SK-N-SH treated with all-trans-retinoic acid at 6 μM for 48 hours (cell line): ENCODE results near the gene MCTS1.
"Not testable (repeated sequence)": the region's sequence is repeated elsewhere in the genome, so short reads cannot be mapped to it uniquely, and the experiment has no call there.

Experiments used
- ATAC-seq: fragments of 200-7000 bp; cut with Tn5 transposase; 3 replicates; pipeline ENCODE4 v1.9.1; 2020; ENCODE audit warnings: mild to moderate bottlenecking, moderate library complexity
- BACH2 ChIP-seq: fragments of 250-450 bp; sonication (Bioruptor Pico); IDR thresholded peaks from 2 replicates; pipeline ENCODE4 v1.9.0; 2021; ENCODE audit warnings: mild to moderate bottlenecking, borderline replicate concordance
- CSDC2 ChIP-seq: fragments of 250-450 bp; sonication (Bioruptor Pico); IDR thresholded peaks from 2 replicates; pipeline ENCODE4 v1.5.0; 2020; ENCODE audit warnings: mild to moderate bottlenecking, moderate library complexity
- ESRRG ChIP-seq: fragments of 250-450 bp; sonication (Bioruptor Pico); IDR thresholded peaks from 2 replicates; pipeline ENCODE4 v1.6.1; 2021; ENCODE audit warnings: mild to moderate bottlenecking
- ISL1 ChIP-seq: fragments of 250-450 bp; sonication (Bioruptor Pico); IDR thresholded peaks from 2 replicates; pipeline ENCODE4 v2.1.2; 2022; ENCODE audit warnings: mild to moderate bottlenecking, moderate library complexity
- OSR1 ChIP-seq: fragments of 250-450 bp; sonication (Bioruptor Pico); IDR thresholded peaks from 2 replicates; pipeline ENCODE4 v1.8.0; 2022; ENCODE audit warnings: moderate library complexity, mild to moderate bottlenecking, inconsistent platforms
- PPARA ChIP-seq: fragments of 250-450 bp; sonication (Bioruptor Pico); IDR thresholded peaks from 2 replicates; pipeline ENCODE4 v1.5.0; 2020; ENCODE audit warnings: mild to moderate bottlenecking, borderline replicate concordance
- RARB ChIP-seq: fragments of 250-450 bp; sonication (Bioruptor Pico); IDR thresholded peaks from 2 replicates; pipeline ENCODE4 v1.8.0; 2021; ENCODE audit warnings: mild to moderate bottlenecking, moderate library complexity
- TCF4 ChIP-seq: fragments of 250-450 bp; sonication (Bioruptor Pico); IDR thresholded peaks from 2 replicates; pipeline ENCODE4 v1.8.0; 2021; ENCODE audit warnings: mild to moderate bottlenecking, moderate library complexity, borderline replicate concordance
- TOX ChIP-seq: fragments of 250-450 bp; sonication (Bioruptor Pico); IDR thresholded peaks from 2 replicates; pipeline ENCODE4 v1.8.0; 2021; ENCODE audit warnings: mild to moderate bottlenecking, moderate library complexity, borderline replicate concordance
- ZC3H10 ChIP-seq: fragments of 250-450 bp; sonication (Bioruptor Pico); IDR thresholded peaks from 2 replicates; pipeline ENCODE4 v1.5.1; 2021; ENCODE audit warnings: mild to moderate bottlenecking, moderate library complexity
- ZFP3 ChIP-seq: fragments of 250-450 bp; sonication (Bioruptor Pico); IDR thresholded peaks from 2 replicates; pipeline ENCODE4 v1.5.0; 2020; ENCODE audit warnings: mild to moderate bottlenecking, moderate library complexity
- ZFP30 ChIP-seq: fragments of 450-650 bp; formaldehyde crosslinking; IDR thresholded peaks from 2 replicates; pipeline ENCODE4 v1.5.0; 2022; ENCODE audit warnings: mild to moderate bottlenecking, moderate library complexity
- ZNF565 ChIP-seq: fragments of 450-650 bp; formaldehyde crosslinking; conservative IDR thresholded peaks from 2 replicates; pipeline ENCODE4 v1.5.0; 2020; ENCODE audit warnings: low read depth, mild to moderate bottlenecking, moderate library complexity
- ZNF70 ChIP-seq: fragments of 450-650 bp; formaldehyde crosslinking; IDR thresholded peaks from 2 replicates; pipeline ENCODE4 v1.5.0; 2020; ENCODE audit warnings: mild to moderate bottlenecking, moderate library complexity
- ZNF8 ChIP-seq: fragments of 450-650 bp; formaldehyde crosslinking; IDR thresholded peaks from 2 replicates; pipeline ENCODE4 v1.5.0; 2020; ENCODE audit warnings: mild to moderate bottlenecking, moderate library complexity
- TF ChIP-seq, protein P1 (sequence below): fragments of 250-450 bp; sonication (Bioruptor Pico); IDR thresholded peaks from 2 replicates; pipeline ENCODE4 v1.5.1; 2021; ENCODE audit warnings: mild to moderate bottlenecking, moderate library complexity
- TF ChIP-seq, protein P2 (sequence below): fragments of 250-450 bp; sonication (Bioruptor Pico); IDR thresholded peaks from 2 replicates; pipeline ENCODE4 v1.5.1; 2020; ENCODE audit warnings: low read depth, mild to moderate bottlenecking, moderate library complexity
- TF ChIP-seq, protein P3 (sequence below): fragments of 250-450 bp; sonication (Bioruptor Pico); IDR thresholded peaks from 2 replicates; pipeline ENCODE4 v1.8.0; 2020; ENCODE audit warnings: mild to moderate bottlenecking, moderate library complexity, borderline replicate concordance
- TF ChIP-seq, protein P4 (sequence below): fragments of 250-450 bp; sonication (Bioruptor Pico); IDR thresholded peaks from 2 replicates; pipeline ENCODE4 v1.8.0; 2021; ENCODE audit warnings: low read depth, mild to moderate bottlenecking, moderate library complexity, borderline replicate concordance
- TF ChIP-seq, protein P5 (sequence below): fragments of 250-450 bp; sonication (Bioruptor Pico); IDR thresholded peaks from 2 replicates; pipeline ENCODE4 v1.5.0; 2020; ENCODE audit warnings: mild to moderate bottlenecking, moderate library complexity

MCTS1 gene

DNA sequence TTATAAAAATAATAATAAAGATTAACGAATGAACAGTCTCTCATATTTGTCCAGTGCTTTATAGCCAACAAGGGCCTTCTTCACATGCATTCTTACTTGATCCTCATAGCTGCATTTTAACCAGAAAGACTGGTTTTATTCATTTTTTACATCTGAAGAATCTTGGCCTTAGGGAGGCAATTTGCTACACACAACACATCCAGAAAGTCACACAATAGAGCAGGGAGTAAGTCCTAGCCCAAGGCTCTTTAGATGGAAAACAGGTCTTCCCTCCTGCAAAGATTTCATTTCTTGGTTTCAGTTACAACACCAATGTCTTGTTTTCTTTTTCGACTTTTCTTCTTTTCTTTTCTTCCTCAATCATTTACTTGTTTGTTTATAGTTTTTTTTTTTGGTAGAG is 39.0 kb downstream of the MCTS1 start:
- ATAC-seq, result no peak
- TF ChIP-seq CSDC2 (CRISPR knock-in tag) (no peak), TOX (CRISPR knock-in tag) (no peak)
- TF ChIP-seq, protein P1, sequence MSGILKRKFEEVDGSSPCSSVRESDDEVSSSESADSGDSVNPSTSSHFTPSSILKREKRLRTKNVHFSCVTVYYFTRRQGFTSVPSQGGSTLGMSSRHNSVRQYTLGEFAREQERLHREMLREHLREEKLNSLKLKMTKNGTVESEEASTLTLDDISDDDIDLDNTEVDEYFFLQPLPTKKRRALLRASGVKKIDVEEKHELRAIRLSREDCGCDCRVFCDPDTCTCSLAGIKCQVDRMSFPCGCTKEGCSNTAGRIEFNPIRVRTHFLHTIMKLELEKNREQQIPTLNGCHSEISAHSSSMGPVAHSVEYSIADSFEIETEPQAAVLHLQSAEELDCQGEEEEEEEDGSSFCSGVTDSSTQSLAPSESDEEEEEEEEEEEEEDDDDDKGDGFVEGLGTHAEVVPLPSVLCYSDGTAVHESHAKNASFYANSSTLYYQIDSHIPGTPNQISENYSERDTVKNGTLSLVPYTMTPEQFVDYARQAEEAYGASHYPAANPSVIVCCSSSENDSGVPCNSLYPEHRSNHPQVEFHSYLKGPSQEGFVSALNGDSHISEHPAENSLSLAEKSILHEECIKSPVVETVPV (CRISPR knock-in tag), result no peak

DNA sequence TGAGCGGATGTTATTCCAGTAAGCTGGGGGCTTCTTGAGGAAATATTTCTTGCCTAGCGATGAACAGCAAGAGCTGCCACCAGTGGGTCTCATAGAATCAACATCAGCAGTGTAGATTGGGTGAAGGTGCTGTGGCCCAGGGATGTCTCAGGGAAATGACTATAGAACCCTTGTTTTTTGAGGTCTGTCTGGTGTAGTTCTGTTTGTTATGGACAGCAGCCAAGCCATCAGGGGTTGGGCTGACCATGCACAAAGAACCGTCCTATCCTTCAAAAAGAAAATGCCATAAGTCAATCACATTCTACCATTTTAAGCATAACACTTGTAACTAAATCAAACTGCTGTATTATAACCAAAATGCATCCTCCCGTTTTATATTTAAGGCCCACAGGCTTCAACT is 43.2 kb downstream of the MCTS1 start:
- ATAC-seq, result no peak
- TF ChIP-seq TCF4 (CRISPR knock-in tag), result no peak
- TF ChIP-seq ZNF70 (CRISPR knock-in tag), result no peak
- TF ChIP-seq RARB, result no peak
- no peak for TF ChIP-seq PPARA (CRISPR knock-in tag)
- TF ChIP-seq, protein P1 (CRISPR knock-in tag), result no peak
- TF ChIP-seq ZNF565 (CRISPR knock-in tag), result no peak
- TF ChIP-seq OSR1 (CRISPR knock-in tag), result no peak
- TF ChIP-seq, protein P2, sequence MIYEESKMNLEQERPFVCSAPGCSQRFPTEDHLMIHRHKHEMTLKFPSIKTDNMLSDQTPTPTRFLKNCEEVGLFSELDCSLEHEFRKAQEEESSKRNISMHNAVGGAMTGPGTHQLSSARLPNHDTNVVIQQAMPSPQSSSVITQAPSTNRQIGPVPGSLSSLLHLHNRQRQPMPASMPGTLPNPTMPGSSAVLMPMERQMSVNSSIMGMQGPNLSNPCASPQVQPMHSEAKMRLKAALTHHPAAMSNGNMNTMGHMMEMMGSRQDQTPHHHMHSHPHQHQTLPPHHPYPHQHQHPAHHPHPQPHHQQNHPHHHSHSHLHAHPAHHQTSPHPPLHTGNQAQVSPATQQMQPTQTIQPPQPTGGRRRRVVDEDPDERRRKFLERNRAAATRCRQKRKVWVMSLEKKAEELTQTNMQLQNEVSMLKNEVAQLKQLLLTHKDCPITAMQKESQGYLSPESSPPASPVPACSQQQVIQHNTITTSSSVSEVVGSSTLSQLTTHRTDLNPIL (CRISPR knock-in tag), result no peak
- no peak for TF ChIP-seq CSDC2 (CRISPR knock-in tag)
- TF ChIP-seq BACH2 (CRISPR knock-in tag), result no peak
- no peak for TF ChIP-seq ESRRG (CRISPR knock-in tag)
- no peak for TF ChIP-seq ZC3H10
- TF ChIP-seq ZFP3, result no peak
- no peak for TF ChIP-seq ZFP30 (CRISPR knock-in tag)
- TF ChIP-seq, protein P3, sequence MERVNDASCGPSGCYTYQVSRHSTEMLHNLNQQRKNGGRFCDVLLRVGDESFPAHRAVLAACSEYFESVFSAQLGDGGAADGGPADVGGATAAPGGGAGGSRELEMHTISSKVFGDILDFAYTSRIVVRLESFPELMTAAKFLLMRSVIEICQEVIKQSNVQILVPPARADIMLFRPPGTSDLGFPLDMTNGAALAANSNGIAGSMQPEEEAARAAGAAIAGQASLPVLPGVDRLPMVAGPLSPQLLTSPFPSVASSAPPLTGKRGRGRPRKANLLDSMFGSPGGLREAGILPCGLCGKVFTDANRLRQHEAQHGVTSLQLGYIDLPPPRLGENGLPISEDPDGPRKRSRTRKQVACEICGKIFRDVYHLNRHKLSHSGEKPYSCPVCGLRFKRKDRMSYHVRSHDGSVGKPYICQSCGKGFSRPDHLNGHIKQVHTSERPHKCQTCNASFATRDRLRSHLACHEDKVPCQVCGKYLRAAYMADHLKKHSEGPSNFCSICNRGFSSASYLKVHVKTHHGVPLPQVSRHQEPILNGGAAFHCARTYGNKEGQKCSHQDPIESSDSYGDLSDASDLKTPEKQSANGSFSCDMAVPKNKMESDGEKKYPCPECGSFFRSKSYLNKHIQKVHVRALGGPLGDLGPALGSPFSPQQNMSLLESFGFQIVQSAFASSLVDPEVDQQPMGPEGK (CRISPR knock-in tag), result no peak
- TF ChIP-seq ZNF8, result no peak
- TF ChIP-seq ISL1 (CRISPR knock-in tag), result no peak
- TF ChIP-seq, protein P4, sequence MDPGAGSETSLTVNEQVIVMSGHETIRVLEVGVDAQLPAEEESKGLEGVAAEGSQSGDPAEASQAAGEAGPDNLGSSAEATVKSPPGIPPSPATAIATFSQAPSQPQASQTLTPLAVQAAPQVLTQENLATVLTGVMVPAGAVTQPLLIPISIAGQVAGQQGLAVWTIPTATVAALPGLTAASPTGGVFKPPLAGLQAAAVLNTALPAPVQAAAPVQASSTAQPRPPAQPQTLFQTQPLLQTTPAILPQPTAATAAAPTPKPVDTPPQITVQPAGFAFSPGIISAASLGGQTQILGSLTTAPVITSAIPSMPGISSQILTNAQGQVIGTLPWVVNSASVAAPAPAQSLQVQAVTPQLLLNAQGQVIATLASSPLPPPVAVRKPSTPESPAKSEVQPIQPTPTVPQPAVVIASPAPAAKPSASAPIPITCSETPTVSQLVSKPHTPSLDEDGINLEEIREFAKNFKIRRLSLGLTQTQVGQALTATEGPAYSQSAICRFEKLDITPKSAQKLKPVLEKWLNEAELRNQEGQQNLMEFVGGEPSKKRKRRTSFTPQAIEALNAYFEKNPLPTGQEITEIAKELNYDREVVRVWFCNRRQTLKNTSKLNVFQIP (CRISPR knock-in tag), result no peak

DNA sequence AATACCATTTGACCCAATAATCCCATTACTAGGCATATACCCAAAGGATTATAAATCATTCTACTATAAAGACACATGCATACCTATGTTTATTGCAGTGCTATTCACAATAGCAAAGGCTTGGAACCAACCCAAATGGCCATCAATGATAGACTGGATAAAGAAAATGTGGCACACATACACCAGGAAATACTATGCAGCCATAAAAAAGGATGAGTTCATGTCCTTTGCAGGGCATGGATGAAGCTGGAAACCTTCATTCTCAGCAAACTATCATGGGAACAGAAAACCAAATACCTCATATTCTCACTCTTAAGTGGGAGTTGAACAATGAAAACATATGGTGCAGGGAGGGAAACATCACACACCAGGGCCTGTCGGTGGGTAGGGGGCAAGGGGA is 48.4 kb downstream of the MCTS1 start:
- not testable (repeated sequence) for ATAC-seq

DNA sequence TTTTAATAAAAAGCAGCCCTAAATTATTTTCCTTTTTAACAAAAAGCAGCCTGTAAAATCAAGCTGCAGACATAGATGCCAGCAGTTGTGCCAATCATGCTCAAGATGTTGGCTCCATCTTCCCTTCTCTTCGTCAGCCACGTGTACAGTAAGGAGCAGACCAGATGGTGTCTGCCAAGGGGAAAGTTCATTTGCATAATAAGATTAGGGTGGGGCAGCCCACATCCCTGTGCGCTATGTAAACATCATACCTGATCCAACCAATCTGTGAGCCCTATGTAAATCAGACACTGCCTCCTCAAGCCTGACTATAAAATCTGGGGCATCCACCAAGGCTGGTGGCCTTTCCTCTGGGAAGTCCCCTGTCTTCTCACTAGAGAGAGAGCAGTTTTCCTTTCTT is 49.1 kb downstream of the MCTS1 start:
- peak; percentile 41; the same call in 2 of the 3 replicates for ATAC-seq

More for the DNA sequence above, 49.1 kb downstream of the MCTS1 start:
- TF ChIP-seq ZNF565 (CRISPR knock-in tag) (no peak), ISL1 (CRISPR knock-in tag) (no peak)
- TF ChIP-seq, protein P5, sequence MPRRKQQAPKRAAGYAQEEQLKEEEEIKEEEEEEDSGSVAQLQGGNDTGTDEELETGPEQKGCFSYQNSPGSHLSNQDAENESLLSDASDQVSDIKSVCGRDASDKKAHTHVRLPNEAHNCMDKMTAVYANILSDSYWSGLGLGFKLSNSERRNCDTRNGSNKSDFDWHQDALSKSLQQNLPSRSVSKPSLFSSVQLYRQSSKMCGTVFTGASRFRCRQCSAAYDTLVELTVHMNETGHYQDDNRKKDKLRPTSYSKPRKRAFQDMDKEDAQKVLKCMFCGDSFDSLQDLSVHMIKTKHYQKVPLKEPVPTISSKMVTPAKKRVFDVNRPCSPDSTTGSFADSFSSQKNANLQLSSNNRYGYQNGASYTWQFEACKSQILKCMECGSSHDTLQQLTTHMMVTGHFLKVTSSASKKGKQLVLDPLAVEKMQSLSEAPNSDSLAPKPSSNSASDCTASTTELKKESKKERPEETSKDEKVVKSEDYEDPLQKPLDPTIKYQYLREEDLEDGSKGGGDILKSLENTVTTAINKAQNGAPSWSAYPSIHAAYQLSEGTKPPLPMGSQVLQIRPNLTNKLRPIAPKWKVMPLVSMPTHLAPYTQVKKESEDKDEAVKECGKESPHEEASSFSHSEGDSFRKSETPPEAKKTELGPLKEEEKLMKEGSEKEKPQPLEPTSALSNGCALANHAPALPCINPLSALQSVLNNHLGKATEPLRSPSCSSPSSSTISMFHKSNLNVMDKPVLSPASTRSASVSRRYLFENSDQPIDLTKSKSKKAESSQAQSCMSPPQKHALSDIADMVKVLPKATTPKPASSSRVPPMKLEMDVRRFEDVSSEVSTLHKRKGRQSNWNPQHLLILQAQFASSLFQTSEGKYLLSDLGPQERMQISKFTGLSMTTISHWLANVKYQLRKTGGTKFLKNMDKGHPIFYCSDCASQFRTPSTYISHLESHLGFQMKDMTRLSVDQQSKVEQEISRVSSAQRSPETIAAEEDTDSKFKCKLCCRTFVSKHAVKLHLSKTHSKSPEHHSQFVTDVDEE (CRISPR knock-in tag), result no peak
